H1 (cell line): ENCODE results near the gene SLC22A14. TPM values are rescaled to one million over a fixed set of nuclear protein-coding genes. Genes with fewer than 3 reads are reported as not detected.

Experiments
- CTCF ChIA-PET: fragments of 300-600 bp; sonication (Branson Sonifier 250); formaldehyde crosslinking; loops from one replicate; lab custom pipeline; 2021; ENCODE audit not compliant: partially characterized antibody; lab: Charles Lee
- POLR2A ChIA-PET: fragments of 300-600 bp; sonication (Branson Sonifier 250); formaldehyde crosslinking; loops from one replicate; lab custom pipeline; 2021; ENCODE audit warnings: inconsistent platforms; ENCODE audit not compliant: partially characterized antibody; lab: Charles Lee
- DNase-seq, 2 experiments: peaks; one replicate each; pipeline versions ENCODE4 v3.0.0 to v3.0.0-alpha.2; 2010 to 2022; ENCODE audit warnings: low spot score in 2 of 2, low read depth in 1 of 2, mixed read lengths in 1 of 2
- FAIRE-seq: peaks from 2 replicates; lab custom pipeline; 2011; peaks lifted over from hg19 to GRCh38; lab: Jason Lieb, UNC
- H2AFZ ChIP-seq: 2 replicates; pipeline ENCODE4 v1.8.1; 2012; ENCODE audit warnings: low read length, inconsistent platforms
- H2AK5ac ChIP-seq: 2 replicates; pipeline ENCODE4 v1.6.1; 2013; ENCODE audit warnings: low read depth, low read length
- H2BK120ac ChIP-seq: replicated peaks from 2 replicates; pipeline ENCODE3; 2013; ENCODE audit warnings: low read depth, low read length, inconsistent platforms
- H2BK12ac ChIP-seq: 2 replicates; pipeline ENCODE4 v1.6.1; 2013; ENCODE audit warnings: low read depth, low read length
- H2BK15ac ChIP-seq: 2 replicates; pipeline ENCODE4 v1.6.1; 2013; ENCODE audit warnings: low read length
- H2BK20ac ChIP-seq: 2 replicates; pipeline ENCODE4 v1.6.1; 2013; ENCODE audit warnings: low read length
- H2BK5ac ChIP-seq: 2 replicates; pipeline ENCODE4 v1.6.1; 2013; ENCODE audit warnings: low read depth, low read length
- H3K14ac ChIP-seq: 2 replicates; pipeline ENCODE4 v1.6.1; 2013; ENCODE audit warnings: inconsistent platforms; ENCODE audit not compliant: insufficient read length
- H3K18ac ChIP-seq: 2 replicates; pipeline ENCODE4 v1.6.1; 2013; ENCODE audit warnings: low read length; ENCODE audit errors: extremely low read depth
- H3K23ac ChIP-seq: 2 replicates; pipeline ENCODE4 v1.6.1; 2013; ENCODE audit warnings: inconsistent platforms; ENCODE audit not compliant: insufficient read length
- H3K23me2 ChIP-seq: 2 replicates; pipeline ENCODE4 v1.6.1; 2013; ENCODE audit warnings: low read depth, low read length
- H3K27ac ChIP-seq: 2 replicates; pipeline ENCODE4 v1.6.1; 2011; ENCODE audit warnings: low read depth, low read length, inconsistent platforms
- H3K27me3 ChIP-seq, 4 experiments: replicated peaks in 1 of 4; 1 replicate in 1 of 4; 2 replicates in 3 of 4; pipeline versions ENCODE4 v1.6.1 to v1.8.1; 2011 to 2013; ENCODE audit warnings: low read length in 3 of 4, mild to moderate bottlenecking in 3 of 4, inconsistent platforms in 2 of 4, mixed read lengths in 2 of 4, moderate library complexity in 1 of 4; ENCODE audit not compliant: control insufficient read depth in 3 of 4, insufficient read depth in 3 of 4; ENCODE audit errors: extremely low read depth in 1 of 4
- H3K36me3 ChIP-seq, 4 experiments: 2 replicates each; pipeline versions ENCODE4 v1.6.1 to v1.8.1; 2011 to 2013; ENCODE audit warnings: mild to moderate bottlenecking in 4 of 4, low read length in 3 of 4, moderate library complexity in 2 of 4, control low read depth in 1 of 4, inconsistent platforms in 1 of 4; ENCODE audit not compliant: insufficient read depth in 4 of 4, control insufficient read depth in 2 of 4
- H3K4ac ChIP-seq: replicated peaks from 2 replicates; pipeline ENCODE3; 2013; ENCODE audit warnings: low read length, low read depth, mixed read lengths, inconsistent platforms; ENCODE audit not compliant: insufficient read length
- H3K4me1 ChIP-seq, 4 experiments: replicated peaks in 1 of 4; 1 replicate in 1 of 4; 2 replicates in 3 of 4; pipeline versions ENCODE4 v1.6.1 to v1.8.1; 2011 to 2013; ENCODE audit warnings: low read length in 3 of 4, inconsistent platforms in 2 of 4, mixed read lengths in 1 of 4; ENCODE audit not compliant: insufficient read depth in 4 of 4, control insufficient read depth in 3 of 4
- H3K4me2 ChIP-seq, 2 experiments: 2 replicates each; pipeline versions ENCODE4 v1.6.1 to v1.8.1; 2011 to 2013; ENCODE audit warnings: low read depth in 2 of 2, low read length in 2 of 2, control low read depth in 1 of 2, inconsistent platforms in 1 of 2, mild to moderate bottlenecking in 1 of 2; ENCODE audit not compliant: insufficient read depth in 1 of 2
- H3K4me3 ChIP-seq, 4 experiments: fragments of 200-600, 300-600 bp in 1 of 4; sonication (generic), shearing (Covaris generic), sonication (Bioruptor Twin) in 1 of 4; 2 replicates each; pipeline versions ENCODE4 v1.5.1 to v1.8.1; 2011 to 2016; ENCODE audit warnings: low read length in 4 of 4, low read depth in 3 of 4, control low read depth in 2 of 4, inconsistent platforms in 2 of 4, mild to moderate bottlenecking in 2 of 4, mixed read lengths in 1 of 4, moderate library complexity in 1 of 4; ENCODE audit not compliant: insufficient read depth in 2 of 4; ENCODE audit errors: extremely low read depth in 1 of 4
- H3K56ac ChIP-seq: replicated peaks from 2 replicates; pipeline ENCODE3; 2013; ENCODE audit warnings: low read depth, mild to moderate bottlenecking, mixed read lengths, low read length, inconsistent platforms; ENCODE audit not compliant: insufficient read length
- H3K79me1 ChIP-seq: 2 replicates; pipeline ENCODE4 v1.6.1; 2013; ENCODE audit warnings: low read depth, low read length, control low read depth
- H3K79me2 ChIP-seq, 2 experiments: 2 replicates each; pipeline versions ENCODE4 v1.6.1 to v1.8.1; 2012 to 2013; ENCODE audit warnings: low read length in 2 of 2, mild to moderate bottlenecking in 2 of 2, inconsistent platforms in 1 of 2; ENCODE audit not compliant: insufficient read depth in 2 of 2, control insufficient read depth in 1 of 2
- H3K9ac ChIP-seq, 4 experiments: replicated peaks in 1 of 4; 1 replicate in 1 of 4; 2 replicates in 3 of 4; pipeline versions ENCODE4 v1.6.1 to v1.8.1; 2011 to 2013; ENCODE audit warnings: low read depth in 3 of 4, low read length in 3 of 4, control low read depth in 2 of 4, mild to moderate bottlenecking in 2 of 4, moderate library complexity in 2 of 4, inconsistent platforms in 1 of 4; ENCODE audit errors: extremely low read depth in 1 of 4
- H3K9me3 ChIP-seq, 2 experiments: 2 replicates each; pipeline versions ENCODE4 v1.6.1 to v1.8.1; 2012 to 2013; ENCODE audit warnings: mild to moderate bottlenecking in 2 of 2, moderate library complexity in 2 of 2, control low read depth in 1 of 2, inconsistent platforms in 1 of 2, low read depth in 1 of 2, low read length in 1 of 2, mixed read lengths in 1 of 2; ENCODE audit not compliant: insufficient read depth in 2 of 2
- H4K20me1 ChIP-seq, 2 experiments: replicated peaks in 1 of 2; 2 replicates each; pipeline versions ENCODE3 to v1.8.1; 2011 to 2013; ENCODE audit warnings: inconsistent platforms in 2 of 2, low read length in 2 of 2, mild to moderate bottlenecking in 1 of 2; ENCODE audit not compliant: insufficient read depth in 2 of 2, control insufficient read depth in 1 of 2
- H4K5ac ChIP-seq: 2 replicates; pipeline ENCODE4 v1.6.1; 2013; ENCODE audit warnings: low read length, low read depth, mixed read lengths, inconsistent platforms; ENCODE audit not compliant: insufficient read length
- H4K8ac ChIP-seq: 2 replicates; pipeline ENCODE4 v1.8.0; 2013; ENCODE audit warnings: mild to moderate bottlenecking, moderate library complexity, low read length, inconsistent platforms; ENCODE audit not compliant: insufficient read depth; ENCODE audit errors: extremely low read depth
- H4K91ac ChIP-seq: replicated peaks from 2 replicates; pipeline ENCODE3; 2013; ENCODE audit warnings: low read length, mixed read lengths, inconsistent platforms; ENCODE audit not compliant: insufficient read length
- EZH2 ChIP-seq: fragments of 200-600 bp; sonication (generic); IDR thresholded peaks from 2 replicates; pipeline ENCODE4 v1.7.1; 2012; ENCODE audit warnings: low read depth, mild to moderate bottlenecking, moderate library complexity, low read length, inconsistent platforms; ENCODE audit not compliant: severe bottlenecking
- HDAC2 ChIP-seq, 2 experiments: fragments of 300-600 bp in 1 of 2; sonication (generic) in 1 of 2; IDR thresholded peaks; 2 replicates each; pipeline ENCODE4 v1.6.1; 2011 to 2012; ENCODE audit warnings: low read depth in 2 of 2, low read length in 2 of 2, mild to moderate bottlenecking in 2 of 2, moderate library complexity in 2 of 2, borderline replicate concordance in 1 of 2, inconsistent platforms in 1 of 2
- KDM4A ChIP-seq: IDR thresholded peaks from one replicate; pipeline ENCODE4 v1.7.1; 2012; ENCODE audit warnings: low read depth, mild to moderate bottlenecking, moderate library complexity, low read length, inconsistent platforms; ENCODE audit not compliant: severe bottlenecking
- POLR2AphosphoS5 ChIP-seq: IDR thresholded peaks from 2 replicates; pipeline ENCODE4 v1.6.1; 2011; ENCODE audit warnings: low read depth, low read length
- RAD21 ChIP-seq, 2 experiments: IDR thresholded peaks in 1 of 2; conservative IDR thresholded peaks in 1 of 2; 2 replicates each; pipeline ENCODE4 v1.6.1; 2011; ENCODE audit warnings: low read depth in 2 of 2, low read length in 2 of 2, improper control_type of control experiment in 1 of 2, inconsistent platforms in 1 of 2, mild to moderate bottlenecking in 1 of 2, moderate library complexity in 1 of 2
- SP1 ChIP-seq: IDR thresholded peaks from 2 replicates; pipeline ENCODE4 v1.6.1; 2011; ENCODE audit warnings: low read depth, low read length
- TCF12 ChIP-seq: IDR thresholded peaks from 2 replicates; pipeline ENCODE4 v1.6.1; 2011; ENCODE audit warnings: low read depth, mild to moderate bottlenecking, low read length
- WGBS, 2 experiments: shearing (Covaris generic) in 1 of 2; methylation state at CpG; one replicate each; pipeline versions ENCODE4 v1.1.6 to v1.1.7; 2013 to 2015; ENCODE audit warnings: low lambda C conversion rate in 2 of 2, mixed read lengths in 2 of 2, inconsistent platforms in 1 of 2, low coverage in 1 of 2, missing lambda C conversion rate in 1 of 2; ENCODE audit not compliant: insufficient replicate concordance in 2 of 2, insufficient coverage in 1 of 2, insufficient read length in 1 of 2; ENCODE audit errors: extremely low coverage in 1 of 2, missing lambda C conversion rate in 1 of 2; 5-methylcytosine and 5-hydroxymethylcytosine counted together
- polyA plus RNA-seq, 7 experiments: library from polyadenylated mRNA; depleted of rRNA in 3 of 7; stranded (reverse) in 5 of 7; unstranded in 2 of 7; fragments of >200 nt in 5 of 7; fragments of 200-250 nt in 2 of 7; gene quantifications; 1 replicate in 5 of 7; 2 replicates in 1 of 7; 4 replicates in 1 of 7; pipeline versions ENCODE4 v1.2.1 to v1.2.3, GENCODE V29; 2011 to 2013; ENCODE audit warnings: missing spikeins in 2 of 7, mixed read lengths in 2 of 7
- total RNA-seq: library from RNA; stranded (reverse); fragmentation: NEBNext Ultra II Directional; extraction: Animal tissue kit (Norgen Biotek cat#: 25700); gene quantifications from 2 replicates; pipeline ENCODE4 v1.2.1, GENCODE V29; 2021
- TF ChIP-seq, protein P1 (sequence below): IDR thresholded peaks from 2 replicates; pipeline ENCODE4 v1.6.1; 2012; ENCODE audit warnings: inconsistent platforms
- TF ChIP-seq, protein P2 (sequence below): IDR thresholded peaks from 2 replicates; pipeline ENCODE4 v1.6.1; 2012; ENCODE audit warnings: inconsistent platforms

The SLC22A14 gene
- total and polyA plus RNA-seq, 2 of the 8 experiments (the other 6 are each of a cell fraction or from before 2014, with no cell fraction given), result 0.03 TPM; not detected in 1

DNA sequence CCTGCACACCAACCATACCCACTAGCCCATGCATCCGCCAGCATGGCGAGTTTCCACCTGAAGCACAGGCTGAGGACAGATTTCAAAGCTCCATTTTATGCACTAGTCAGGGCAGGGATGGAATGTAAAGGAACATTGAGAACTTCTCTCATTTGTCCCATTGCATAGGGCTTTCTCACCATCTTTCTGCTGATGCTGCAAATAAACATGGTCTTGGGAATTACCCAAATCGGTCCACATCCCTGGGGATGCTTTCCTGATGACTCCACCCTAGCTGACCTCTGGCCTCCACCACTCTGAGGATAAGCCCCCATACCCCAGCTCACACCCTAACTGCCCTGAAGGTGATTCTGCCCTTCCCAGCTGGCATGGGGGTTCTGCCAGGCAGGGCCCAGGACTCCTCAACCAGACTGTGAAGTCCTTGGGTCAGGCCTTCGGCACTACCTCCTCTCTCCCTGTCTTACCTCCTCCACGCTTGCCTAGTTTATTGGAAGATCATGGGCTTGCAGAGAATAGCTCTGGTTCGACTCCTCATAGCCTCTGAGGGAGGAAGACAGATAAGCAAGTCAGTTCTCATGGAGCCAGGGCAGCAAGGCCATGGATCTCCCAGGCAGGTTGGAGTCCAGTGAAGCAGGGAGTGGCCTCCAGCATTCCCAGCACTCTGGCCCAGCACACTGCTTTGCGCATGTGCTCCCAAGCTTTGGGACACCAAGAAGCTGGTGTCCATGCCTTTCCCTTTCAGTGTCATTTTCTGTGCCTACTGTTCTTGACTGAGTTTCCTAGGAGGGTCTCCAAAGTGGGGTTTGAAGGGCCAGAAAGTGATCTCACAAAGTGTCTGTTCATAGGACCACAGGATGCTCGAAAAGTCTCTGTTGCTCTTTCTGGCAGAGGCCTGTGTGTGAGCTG is 36.9 kb downstream of the SLC22A14 start:
- no peak overlapping the region for H3K9ac ChIP-seq
- H3K4me3 ChIP-seq, result no peak overlapping the region
- no peak overlapping the region for H2AK5ac ChIP-seq
- H4K20me1 ChIP-seq, result no peaks in the 10 kb centered on the region
- peak in 1 of 2 experiments; percentile 35 for DNase-seq
- H3K23me2 ChIP-seq, result no peaks in the 10 kb centered on the region
- H3K14ac ChIP-seq, result no peak overlapping the region
- H3K27ac ChIP-seq, result no peak overlapping the region
- H3K4me1 ChIP-seq, result peaks cover 0 to 4% (median 0%) of the 10 kb centered on the region in 4 experiments; a peak in 2 of 7 replicates
- H2BK120ac ChIP-seq, result no peak overlapping the region
- no peak overlapping the region for H2BK20ac ChIP-seq
- no peaks in the 10 kb centered on the region for H3K27me3 ChIP-seq
- TF ChIP-seq HDAC2 (IDR thresholded peaks at IDR 0.05; ENCODE audit: borderline replicate concordance in 1 of 2, low read depth in 2 of 2, low read length in 2 of 2) (no peak), EZH2 (no peak), SP1 (no peak), POLR2AphosphoS5 (no peak), KDM4A (no peak), RAD21 (IDR thresholded peaks at IDR 0.05 in 1 of 2, conservative IDR thresholded peaks at IDR 0.05 in 1 of 2; ENCODE audit: low read depth in 2 of 2, low read length in 2 of 2) (no peak), TCF12 (no peak)
- TF ChIP-seq, protein P1, sequence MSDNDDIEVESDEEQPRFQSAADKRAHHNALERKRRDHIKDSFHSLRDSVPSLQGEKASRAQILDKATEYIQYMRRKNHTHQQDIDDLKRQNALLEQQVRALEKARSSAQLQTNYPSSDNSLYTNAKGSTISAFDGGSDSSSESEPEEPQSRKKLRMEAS, result no peak
- TF ChIP-seq, protein P2, sequence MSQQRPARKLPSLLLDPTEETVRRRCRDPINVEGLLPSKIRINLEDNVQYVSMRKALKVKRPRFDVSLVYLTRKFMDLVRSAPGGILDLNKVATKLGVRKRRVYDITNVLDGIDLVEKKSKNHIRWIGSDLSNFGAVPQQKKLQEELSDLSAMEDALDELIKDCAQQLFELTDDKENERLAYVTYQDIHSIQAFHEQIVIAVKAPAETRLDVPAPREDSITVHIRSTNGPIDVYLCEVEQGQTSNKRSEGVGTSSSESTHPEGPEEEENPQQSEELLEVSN, result no peak
- H3K4ac ChIP-seq, result no peak overlapping the region
- H3K9me3 ChIP-seq, result no peaks in the 10 kb centered on the region
- H3K36me3 ChIP-seq, result no peaks in the 10 kb centered on the region
- H3K18ac ChIP-seq, result no peak overlapping the region
- 89% methylated on average over 8 of the region's 8 CpGs; no CpG with 5 or more reads in 1 of the 2 experiments for WGBS, 2 experiments
- H3K4me2 ChIP-seq, result no peak overlapping the region
- H4K5ac ChIP-seq, result no peak overlapping the region
- no peaks in the 10 kb centered on the region for H3K79me2 ChIP-seq
- no peak overlapping the region for H3K23ac ChIP-seq
- H4K91ac ChIP-seq, result no peak overlapping the region
- CTCF ChIA-PET, result interaction anchor here (0.6 to 2.2 kb wide), 6 partner anchors 11 to 332 kb away, joined by 3 to 16 read pairs (median 4); no protein-coding TSS in a partner anchor
- no peak overlapping the region for H2BK12ac ChIP-seq
- POLR2A ChIA-PET, result interaction anchor here (0.7 kb wide), 1 partner anchor 179 kb away, joined by 3 read pairs; no protein-coding TSS in a partner anchor
- no peak for FAIRE-seq
- H2BK15ac ChIP-seq, result no peak overlapping the region
- H3K79me1 ChIP-seq, result no peaks in the 10 kb centered on the region
- no peak overlapping the region; the same call in 1 of the 2 replicates for H4K8ac ChIP-seq
- no peak overlapping the region for H3K56ac ChIP-seq
- no peak overlapping the region; the same call in 1 of the 2 replicates for H2AFZ ChIP-seq
- H2BK5ac ChIP-seq, result no peak overlapping the region
